Kidney (tissue), 14 donors: ENCODE data around the gene EFNA3. TPM values are rescaled to one million over a fixed set of nuclear protein-coding genes. Genes with fewer than 3 reads are reported as not detected.

Experiments
- DNase-seq, 5 donors: peaks; one replicate each; pipeline ENCODE4 v3.0.0-alpha.2; 2013 to 2020
- FAIRE-seq: peaks from 2 replicates; lab custom pipeline; 2012; peaks lifted over from hg19 to GRCh38; lab: Jason Lieb, UNC
- H3K27ac ChIP-seq, 2 donors: one replicate each; pipeline ENCODE4 v1.7.0; 2013; ENCODE audit warnings: low read depth in 2 of 2, low read length in 2 of 2, inconsistent platforms in 1 of 2
- H3K27me3 ChIP-seq: one replicate; pipeline ENCODE4 v1.7.1; 2013; ENCODE audit warnings: low read length, inconsistent platforms; ENCODE audit not compliant: control insufficient read depth, insufficient read depth
- H3K36me3 ChIP-seq, 3 donors: one replicate each; pipeline versions ENCODE4 v1.7.0 to v1.7.1; 2013; ENCODE audit warnings: low read length in 3 of 3, control low read depth in 1 of 3, inconsistent platforms in 1 of 3; ENCODE audit not compliant: insufficient read depth in 3 of 3, control insufficient read depth in 2 of 3
- H3K4me1 ChIP-seq, 3 donors: one replicate each; pipeline versions ENCODE4 v1.7.0 to v1.7.1; 2013; ENCODE audit warnings: low read length in 3 of 3, inconsistent platforms in 1 of 3, low read depth in 1 of 3; ENCODE audit not compliant: control insufficient read depth in 2 of 3, insufficient read depth in 2 of 3
- H3K4me3 ChIP-seq, 3 donors: one replicate each; pipeline versions ENCODE4 v1.7.0 to v1.8.1; 2013; ENCODE audit warnings: low read length in 3 of 3, control low read depth in 1 of 3, inconsistent platforms in 1 of 3
- H3K9ac ChIP-seq, 3 donors: one replicate each; pipeline versions ENCODE4 v1.7.0 to v1.7.1; 2013; ENCODE audit warnings: low read length in 3 of 3, control low read depth in 1 of 3, inconsistent platforms in 1 of 3
- H3K9me3 ChIP-seq, 3 donors: one replicate each; pipeline versions ENCODE4 v1.7.0 to v1.7.1; 2013; ENCODE audit warnings: low read length in 3 of 3, control low read depth in 1 of 3, inconsistent platforms in 1 of 3; ENCODE audit not compliant: control insufficient read depth in 2 of 3, insufficient read depth in 1 of 3
- intact Hi-C: fragments of 100-400 bp; cut with DNase I; formaldehyde crosslinking; loops from one replicate; pipeline ENCODE4 v1.11.1; 2022
- polyA plus RNA-seq: library from polyadenylated mRNA; stranded (reverse); fragments of 350-450 nt; fragmentation: Illumina TruSeq; extraction: RNeasy Lipid Tissue Mini Kit (QIAGEN cat#74804); gene quantifications from one replicate; pipeline ENCODE4 v1.2.3, GENCODE V29; 2014; ENCODE audit warnings: low read depth, low replicate concordance; ENCODE audit not compliant: insufficient read depth
- total RNA-seq: library from RNA; stranded (reverse); fragmentation: NEBNext Ultra II Directional; extraction: Animal tissue kit (Norgen Biotek cat#: 25700); gene quantifications from one replicate; pipeline ENCODE4 v1.2.1, GENCODE V29; 2021
- TF ChIP-seq, protein P1 (sequence below): IDR thresholded peaks from 3 replicates; pipeline ENCODE4 v1.5.1; 2012; ENCODE audit warnings: mild to moderate bottlenecking, moderate library complexity, borderline replicate concordance; ENCODE audit not compliant: insufficient read depth; ENCODE audit errors: extremely low read depth
- donor health status: control.
- donor health status: control.
- donor health status: control.
- donor health status: control.
- donor health status: control.
- donor health status: DM: yes; HTN: yes; CAD: no.
- donor health status: Normal renal cell carcinoma (clear cell type).

The EFNA3 gene
- total and polyA plus RNA-seq, 2 donors from 2014 or later = 1.2 to 1.7 TPM

DNA sequence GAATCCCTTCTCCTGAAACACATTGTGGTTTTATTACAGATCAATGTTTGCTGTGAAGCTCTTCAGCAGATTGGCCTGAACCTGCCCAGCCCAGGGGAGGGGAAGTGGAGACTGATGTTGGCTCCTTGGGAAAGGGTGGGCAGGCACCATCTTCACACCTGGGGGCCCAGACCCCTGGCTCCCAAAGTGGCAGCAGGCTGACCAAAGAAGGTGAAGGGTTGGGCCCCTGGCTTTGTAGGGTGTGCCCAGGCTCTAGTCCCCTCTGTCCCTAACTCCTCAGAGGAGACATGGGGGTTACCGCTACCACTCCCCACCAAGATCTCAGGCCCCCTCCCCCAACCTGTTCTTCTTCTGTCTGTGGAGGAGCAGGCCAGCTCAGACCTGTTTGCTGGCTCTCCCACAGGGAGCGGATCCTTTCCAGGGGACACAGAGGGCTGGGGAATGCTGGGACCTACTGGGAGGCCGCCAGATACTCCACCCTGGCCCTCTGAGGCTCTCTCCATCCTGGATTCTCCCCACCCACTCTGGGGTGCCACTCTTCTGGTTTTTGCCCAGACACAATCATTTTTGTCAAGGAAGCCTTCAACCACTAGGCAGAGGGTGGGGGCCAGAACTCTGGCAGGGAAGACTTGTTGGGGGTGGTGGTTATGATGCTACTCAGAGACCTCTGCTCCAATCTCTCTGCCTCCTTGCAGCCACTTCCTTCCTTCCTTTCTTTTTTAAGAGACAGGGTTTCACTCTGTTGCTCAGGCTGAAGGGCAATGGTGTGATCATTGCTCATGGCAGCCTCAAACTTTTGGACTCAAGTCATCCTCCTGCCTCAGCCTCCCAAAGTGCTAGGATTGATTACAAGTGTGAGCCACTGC is 5.0 kb upstream of the EFNA3 start:
- Histone ChIP-seq H3K27me3 (peaks cover 5% of the 10 kb centered on the region), H3K4me3 (no peak overlapping the region), H3K4me1 (peaks cover 0 to 11% (median 0%) of the 10 kb centered on the region in 3 donors), H3K9me3 (no peaks in the 10 kb centered on the region), H3K27ac (no peak overlapping the region), H3K9ac (no peak overlapping the region), H3K36me3 (no peaks in the 10 kb centered on the region)
- FAIRE-seq (no peak), DNase-seq (peak in 2 of 5 donors; percentile 39 to 41)
- intact Hi-C loops = no loop called here
- TF ChIP-seq, protein P1, sequence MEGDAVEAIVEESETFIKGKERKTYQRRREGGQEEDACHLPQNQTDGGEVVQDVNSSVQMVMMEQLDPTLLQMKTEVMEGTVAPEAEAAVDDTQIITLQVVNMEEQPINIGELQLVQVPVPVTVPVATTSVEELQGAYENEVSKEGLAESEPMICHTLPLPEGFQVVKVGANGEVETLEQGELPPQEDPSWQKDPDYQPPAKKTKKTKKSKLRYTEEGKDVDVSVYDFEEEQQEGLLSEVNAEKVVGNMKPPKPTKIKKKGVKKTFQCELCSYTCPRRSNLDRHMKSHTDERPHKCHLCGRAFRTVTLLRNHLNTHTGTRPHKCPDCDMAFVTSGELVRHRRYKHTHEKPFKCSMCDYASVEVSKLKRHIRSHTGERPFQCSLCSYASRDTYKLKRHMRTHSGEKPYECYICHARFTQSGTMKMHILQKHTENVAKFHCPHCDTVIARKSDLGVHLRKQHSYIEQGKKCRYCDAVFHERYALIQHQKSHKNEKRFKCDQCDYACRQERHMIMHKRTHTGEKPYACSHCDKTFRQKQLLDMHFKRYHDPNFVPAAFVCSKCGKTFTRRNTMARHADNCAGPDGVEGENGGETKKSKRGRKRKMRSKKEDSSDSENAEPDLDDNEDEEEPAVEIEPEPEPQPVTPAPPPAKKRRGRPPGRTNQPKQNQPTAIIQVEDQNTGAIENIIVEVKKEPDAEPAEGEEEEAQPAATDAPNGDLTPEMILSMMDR = no peak

DNA sequence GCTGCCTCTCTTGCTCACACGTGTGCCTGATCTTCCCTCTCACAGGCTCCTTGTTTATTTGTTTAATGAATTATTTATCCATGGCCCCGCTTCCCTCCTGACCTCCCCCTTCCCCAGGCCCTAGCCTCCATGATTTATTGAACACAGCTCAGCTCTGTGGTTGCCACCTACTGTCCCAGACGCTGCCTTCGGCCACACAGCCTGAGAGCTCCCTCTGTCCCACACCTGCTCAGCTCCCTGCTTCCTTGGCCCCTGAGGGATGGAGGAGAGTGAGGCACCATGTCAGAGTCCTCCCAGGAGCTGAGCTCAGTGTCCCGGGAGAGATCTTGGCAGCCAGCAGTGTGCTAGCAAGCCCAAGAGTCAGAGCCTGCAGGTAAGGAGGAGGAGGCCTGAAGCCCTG is 3.1 kb upstream of the EFNA3 start:
- Histone ChIP-seq H3K27me3 (peaks cover 5% of the 10 kb centered on the region), H3K4me1 (peaks cover 0 to 20% (median 0%) of the 10 kb centered on the region in 3 donors), H3K9me3 (no peaks in the 10 kb centered on the region), H3K27ac (no peak overlapping the region), H3K9ac (no peak overlapping the region), H3K4me3 (no peak overlapping the region), H3K36me3 (no peaks in the 10 kb centered on the region)
- TF ChIP-seq, protein P1 = no peak
- DNase-seq (peak in 4 of 5 donors; percentile 29 to 45 (median 36)), FAIRE-seq (no peak)
- intact Hi-C loops = no loop called here

GRCh38 chr1:155076371-155076770 is 2.3 kb upstream of the EFNA3 start:
- H3K27me3 ChIP-seq = peaks cover 8% of the 10 kb centered on the region
- peaks cover under 1 to 19% (median 5%) of the 10 kb centered on the region in 3 donors for H3K4me1 ChIP-seq
- FAIRE-seq (no peak), DNase-seq (peak in 1 of 5 donors; percentile 17)
- intact Hi-C loops = no loop called here
- H3K9me3 ChIP-seq = no peaks in the 10 kb centered on the region
- no peak overlapping the region for H3K9ac ChIP-seq
- H3K27ac ChIP-seq = no peak overlapping the region
- no peaks in the 10 kb centered on the region for H3K36me3 ChIP-seq
- TF ChIP-seq, protein P1 = no peak
- no peak overlapping the region for H3K4me3 ChIP-seq
